HG03097 (cell line): Measurements from ENCODE around the gene HIGD2B.
"Not testable (repeated sequence)": the region's sequence is repeated elsewhere in the genome, so short reads cannot be mapped to it uniquely, and the experiment has no call there.

Experiments used
- ATAC-seq: cut with Tn5 transposase; IDR thresholded peaks from one replicate; pipeline ENCODE4 v1.9.1; 2021; ENCODE audit not compliant: unreplicated experiment, low FRiP score

Gene HIGD2B

DNA sequence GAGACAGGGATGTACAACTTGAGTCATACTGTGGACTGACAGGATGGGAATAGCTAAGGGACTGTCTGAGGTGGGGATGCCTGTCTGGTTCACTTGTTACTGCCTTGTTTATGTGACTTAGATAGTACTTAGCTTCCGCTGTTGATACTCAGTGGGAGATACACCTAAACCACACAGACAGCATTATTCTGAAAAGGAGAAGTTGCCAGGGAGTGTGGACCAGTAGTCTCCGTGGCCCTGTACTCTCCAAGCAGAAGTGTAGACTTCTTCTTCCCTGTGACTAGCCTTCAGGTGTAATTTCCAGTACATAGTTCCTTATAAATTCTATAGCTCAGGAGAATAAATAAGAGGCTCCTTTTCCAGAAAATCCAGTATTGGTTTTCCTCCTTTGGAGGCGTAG, 5.1 kb downstream of the HIGD2B start:
- ATAC-seq: no peak

DNA sequence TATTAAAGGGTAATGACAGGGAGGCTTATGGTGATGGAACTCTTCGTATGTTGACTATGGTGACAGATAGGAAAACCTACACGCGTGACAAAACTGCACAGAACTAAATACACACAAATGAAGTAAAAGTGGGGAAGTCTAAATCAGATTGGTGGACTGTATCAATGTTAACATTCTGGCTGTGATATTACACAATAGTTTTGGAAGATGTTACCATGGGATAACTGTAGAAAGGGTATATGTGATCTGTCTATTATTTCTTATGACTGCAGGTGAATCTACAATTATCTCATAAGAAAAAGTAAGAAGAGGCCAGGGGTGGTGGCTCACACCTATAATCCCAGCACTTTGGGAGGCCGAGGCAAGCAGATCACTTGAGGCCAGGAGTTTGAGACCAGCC, 9.1 kb downstream of the HIGD2B start:
- ATAC-seq: no peak

DNA sequence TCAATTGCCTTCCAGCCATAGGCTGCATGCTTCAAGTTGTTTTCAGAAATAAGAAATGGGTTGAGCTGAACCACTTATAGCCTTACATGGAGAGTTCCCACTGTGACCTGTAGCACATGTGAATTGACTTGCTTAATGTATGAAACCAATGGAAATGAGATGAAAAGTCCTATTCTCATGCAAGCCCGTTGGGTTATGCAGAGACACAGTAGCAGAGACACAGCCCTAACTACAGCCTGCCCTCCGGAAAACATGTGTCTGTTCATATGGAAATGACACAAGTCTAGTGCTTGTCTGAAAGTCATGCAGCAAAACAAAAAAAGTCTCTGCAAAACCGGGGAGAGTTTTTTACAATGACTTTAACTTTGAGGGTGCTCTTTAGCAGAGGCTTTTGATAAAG, 14.5 kb downstream of the HIGD2B start:
- no peak for ATAC-seq

DNA sequence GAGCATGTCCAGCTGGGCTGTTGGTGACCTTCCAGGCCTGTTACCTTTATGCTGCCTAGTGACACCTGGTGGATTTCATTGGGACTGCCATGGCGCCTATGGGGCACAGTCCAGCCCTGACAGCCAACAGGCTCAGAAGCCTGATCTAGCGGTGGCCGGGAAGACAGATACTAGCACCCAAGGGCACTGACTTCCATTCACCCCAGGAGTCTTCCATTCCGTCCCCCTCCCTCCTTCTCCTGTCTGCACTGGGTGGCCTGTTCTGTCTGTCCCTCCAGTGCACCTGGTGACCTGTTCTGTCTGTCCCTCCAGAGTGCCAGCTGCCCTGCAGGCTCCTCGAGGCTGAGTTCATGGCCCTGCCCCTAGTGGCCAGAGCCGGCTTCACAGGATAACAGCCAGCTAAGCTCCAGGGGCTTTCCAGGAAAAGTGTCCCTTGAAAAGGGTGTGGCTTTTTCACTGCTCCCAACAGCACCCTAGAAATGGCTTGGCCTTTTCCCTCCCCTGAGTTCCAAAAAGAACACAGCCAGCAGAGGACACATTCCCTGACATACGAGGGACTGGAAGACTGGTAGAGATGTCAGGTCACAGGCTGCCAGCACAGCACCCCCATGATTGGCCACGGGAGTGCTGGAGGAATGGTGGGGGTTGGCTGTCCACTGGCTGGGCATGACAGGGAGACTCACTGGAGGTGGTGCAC, 15.2 kb downstream of the HIGD2B start:
- ATAC-seq: peak; percentile 65

DNA sequence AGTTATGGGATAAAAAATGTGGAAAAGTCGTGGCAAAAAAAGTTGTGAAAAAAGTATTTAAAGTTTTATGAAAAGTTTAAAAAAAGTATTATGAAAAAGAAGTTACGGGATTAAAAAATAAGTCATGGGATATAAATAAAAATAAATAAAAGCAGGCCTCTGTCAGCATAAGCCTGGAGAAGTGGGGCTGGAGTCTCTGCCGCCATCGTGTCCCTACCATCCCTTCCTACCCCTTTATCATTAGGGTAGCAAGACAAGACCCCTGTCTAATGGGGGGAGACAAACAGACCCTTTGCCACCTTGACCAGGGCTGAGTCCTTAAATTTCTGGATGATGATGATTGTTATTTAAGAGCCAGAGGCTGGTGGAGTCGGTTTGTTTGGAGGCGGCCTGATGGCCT, 16.2 kb downstream of the HIGD2B start:
- ATAC-seq: not testable (repeated sequence)

DNA sequence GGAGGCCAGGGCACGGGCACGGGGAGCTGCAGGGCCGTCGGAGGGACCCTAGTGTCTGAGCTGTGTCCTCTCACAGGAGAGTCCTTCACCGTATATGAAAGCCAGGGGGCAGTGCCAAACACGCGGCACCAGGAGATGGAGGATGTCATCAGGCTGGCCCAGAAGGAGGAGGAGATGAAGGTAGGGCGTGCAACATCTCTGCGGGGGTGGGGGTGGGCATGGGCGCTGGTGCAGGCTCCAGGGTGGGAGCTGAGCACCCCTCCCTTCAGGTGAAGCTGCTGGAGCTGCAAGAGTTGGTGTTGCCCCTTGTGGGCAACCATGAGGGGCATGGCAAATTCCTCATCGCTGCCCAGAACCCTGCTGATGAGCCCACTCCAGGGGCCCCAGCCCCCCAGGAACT, 20.3 kb downstream of the HIGD2B start:
- not testable (repeated sequence) for ATAC-seq

DNA sequence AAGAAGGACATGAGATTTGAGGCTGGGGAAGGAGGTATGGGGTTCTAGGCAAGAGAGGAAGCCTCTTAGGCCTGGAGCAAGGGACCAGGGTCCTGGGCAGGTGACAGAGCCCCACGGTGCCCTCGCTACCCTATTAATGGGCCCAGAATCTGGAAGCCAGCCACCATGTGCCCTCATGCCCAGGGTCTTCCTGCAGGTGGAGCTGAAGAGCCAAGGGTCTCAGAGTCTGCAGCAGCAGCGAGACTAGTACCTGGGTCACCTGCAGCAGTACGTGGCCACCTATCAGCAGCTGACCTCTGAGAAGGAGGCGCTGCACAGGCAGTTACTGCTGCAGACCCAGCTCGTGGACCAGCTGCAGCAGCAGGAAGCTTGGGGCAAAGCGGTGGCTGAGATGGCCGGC, 22.1 kb downstream of the HIGD2B start:
- not testable (repeated sequence) for ATAC-seq

DNA sequence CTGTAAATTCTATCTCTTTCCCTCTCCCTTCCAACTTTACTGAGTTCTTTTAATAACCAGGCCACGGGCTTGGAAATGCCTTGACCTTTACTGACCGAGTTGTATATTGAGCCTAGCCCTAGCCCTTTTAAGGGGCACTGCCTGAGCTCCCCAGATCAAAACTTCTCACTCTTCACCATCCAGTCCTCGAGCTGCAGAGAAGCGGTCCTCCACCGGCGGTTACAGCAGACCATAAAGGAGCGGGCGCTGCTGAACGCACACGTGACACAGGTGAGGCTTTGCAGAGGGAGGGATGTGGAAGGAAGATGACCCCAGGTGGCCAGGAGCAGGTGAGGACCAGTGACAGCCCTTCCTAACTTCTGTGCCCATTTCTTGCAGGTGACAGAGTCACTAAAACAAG, 24.9 kb downstream of the HIGD2B start:
- not testable (repeated sequence) for ATAC-seq

DNA sequence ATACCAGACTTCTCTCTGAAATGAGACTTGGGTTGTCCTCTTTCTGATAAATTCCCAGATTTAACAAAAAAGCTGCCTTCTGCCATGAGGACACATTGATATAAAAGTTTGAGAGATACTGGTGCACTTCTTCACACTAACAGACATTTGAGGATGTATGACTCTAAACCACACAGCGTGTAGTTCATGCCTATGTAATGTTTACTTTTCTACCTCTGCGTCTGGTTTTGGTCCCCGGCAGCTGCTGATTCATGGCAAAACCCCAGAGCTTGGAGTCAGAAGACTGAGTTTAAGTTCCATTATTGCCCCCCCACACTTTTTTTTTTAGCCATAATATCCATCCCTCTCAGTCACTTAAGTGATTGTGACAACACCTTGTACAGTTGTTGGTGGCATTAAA, 30.0 kb downstream of the HIGD2B start:
- not testable (repeated sequence) for ATAC-seq

DNA sequence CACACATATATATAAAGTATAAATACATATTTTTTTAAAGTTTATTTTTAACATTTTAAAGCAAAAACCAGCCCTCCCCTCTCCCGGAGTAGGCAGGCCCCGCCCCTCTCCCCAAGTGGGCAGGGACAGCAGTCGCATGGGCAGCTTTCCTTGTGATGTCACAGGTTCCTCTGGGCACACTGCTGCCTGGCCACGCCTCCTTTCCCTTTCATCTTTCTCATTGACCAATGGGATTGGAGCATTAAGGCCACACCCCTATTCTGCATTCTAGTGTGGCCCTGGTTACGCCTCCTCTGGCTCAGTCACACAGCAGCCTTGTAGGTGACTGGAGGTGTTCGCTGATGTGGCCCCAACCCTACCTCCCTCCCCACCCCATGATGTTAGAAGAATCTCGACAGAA, 31.6 kb downstream of the HIGD2B start, which contains the start of gene GOLGA6B:
GOLGA6B (plus strand) TSS at position 301 of the 400 bp plus-strand sequence; CDS start at position 342, 41 bp downstream.
- ATAC-seq: not testable (repeated sequence)

DNA sequence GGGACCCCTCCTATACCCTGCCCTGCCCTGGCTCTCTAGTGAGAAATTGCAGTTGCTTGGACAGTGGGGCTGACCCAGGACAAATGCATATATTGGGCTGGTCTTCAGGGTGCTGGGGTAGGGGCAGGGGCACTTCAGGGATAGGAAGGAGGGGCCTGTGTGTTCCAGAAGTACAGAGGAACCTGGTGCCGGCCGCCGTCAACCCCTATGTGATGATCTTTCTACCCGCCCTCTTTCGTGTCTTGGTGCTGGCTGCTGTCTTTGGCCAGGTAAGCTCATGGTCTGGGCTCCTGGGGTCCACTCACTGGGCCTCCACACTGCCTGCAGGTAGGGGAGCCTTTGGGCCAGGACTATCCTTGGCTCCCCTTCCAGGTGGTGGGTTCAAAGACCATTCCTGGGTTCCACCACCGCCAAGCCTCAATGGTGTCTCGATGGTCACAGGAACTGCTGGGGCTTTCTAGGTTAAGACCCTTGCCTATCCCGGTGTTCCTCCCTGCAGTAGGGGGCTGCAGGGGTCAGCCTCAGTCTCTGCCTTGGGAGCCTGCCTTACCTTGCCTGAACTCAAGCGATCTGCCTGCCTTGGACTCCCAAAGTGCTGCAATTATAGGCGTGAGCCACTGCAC, 37.2 kb downstream of the HIGD2B start:
- not testable (repeated sequence) for ATAC-seq

DNA sequence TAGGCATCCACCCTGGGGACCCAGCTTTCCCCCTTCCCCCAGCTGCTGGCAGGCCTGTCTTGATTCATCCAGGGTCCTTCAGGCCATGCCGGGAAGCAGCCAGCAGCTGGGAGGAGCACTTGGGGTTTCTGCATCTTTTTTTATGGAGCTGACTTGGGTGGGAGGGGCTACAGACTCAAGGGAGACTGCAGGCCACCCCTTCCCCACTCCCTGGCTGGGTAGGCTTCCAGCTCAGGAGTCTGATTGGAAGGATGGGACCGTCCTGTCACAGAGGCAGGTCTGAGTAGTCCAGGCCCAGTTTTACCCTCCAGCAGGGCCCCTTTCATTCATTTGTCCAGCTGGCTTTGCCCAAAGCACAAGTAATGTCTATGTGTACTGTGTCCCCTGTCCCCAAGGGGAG, 43.7 kb downstream of the HIGD2B start:
- ATAC-seq: not testable (repeated sequence)

DNA sequence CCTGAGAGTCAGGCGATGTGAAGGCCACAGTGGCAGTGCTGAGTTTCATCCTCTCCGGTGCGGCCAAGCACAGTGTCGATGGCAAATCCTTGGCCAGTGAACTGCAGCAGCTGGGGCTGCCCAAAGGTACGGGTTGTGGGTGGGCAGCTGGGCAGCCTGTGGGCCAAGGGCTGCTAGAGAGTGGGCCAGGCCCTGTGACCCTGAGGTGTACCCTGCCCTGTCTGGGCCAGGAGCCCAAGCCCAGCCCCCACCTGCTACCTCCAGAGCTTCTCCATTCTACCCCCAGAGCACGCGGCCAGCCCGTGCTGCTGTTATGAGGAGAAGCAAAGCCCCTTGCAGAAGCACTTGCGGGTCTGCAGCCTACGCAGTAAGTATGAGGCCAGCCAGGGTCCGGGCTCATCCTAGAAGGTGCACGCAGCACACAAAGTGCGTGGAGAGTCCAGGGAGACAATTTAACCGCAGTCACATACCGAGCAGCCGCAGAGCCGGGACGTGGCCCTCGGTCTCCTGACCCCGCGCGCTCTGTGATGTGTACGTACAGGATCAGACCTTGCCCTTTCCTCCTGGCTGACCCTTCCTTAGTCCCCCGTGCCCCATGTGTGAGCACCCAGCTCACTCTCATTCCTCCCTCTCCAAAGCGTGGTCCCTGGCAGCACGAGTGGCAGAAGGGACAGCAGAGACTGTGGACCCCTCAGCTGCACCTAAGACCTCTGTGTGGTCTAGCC, 46.1 kb downstream of the HIGD2B start:
- not testable (repeated sequence) for ATAC-seq

DNA sequence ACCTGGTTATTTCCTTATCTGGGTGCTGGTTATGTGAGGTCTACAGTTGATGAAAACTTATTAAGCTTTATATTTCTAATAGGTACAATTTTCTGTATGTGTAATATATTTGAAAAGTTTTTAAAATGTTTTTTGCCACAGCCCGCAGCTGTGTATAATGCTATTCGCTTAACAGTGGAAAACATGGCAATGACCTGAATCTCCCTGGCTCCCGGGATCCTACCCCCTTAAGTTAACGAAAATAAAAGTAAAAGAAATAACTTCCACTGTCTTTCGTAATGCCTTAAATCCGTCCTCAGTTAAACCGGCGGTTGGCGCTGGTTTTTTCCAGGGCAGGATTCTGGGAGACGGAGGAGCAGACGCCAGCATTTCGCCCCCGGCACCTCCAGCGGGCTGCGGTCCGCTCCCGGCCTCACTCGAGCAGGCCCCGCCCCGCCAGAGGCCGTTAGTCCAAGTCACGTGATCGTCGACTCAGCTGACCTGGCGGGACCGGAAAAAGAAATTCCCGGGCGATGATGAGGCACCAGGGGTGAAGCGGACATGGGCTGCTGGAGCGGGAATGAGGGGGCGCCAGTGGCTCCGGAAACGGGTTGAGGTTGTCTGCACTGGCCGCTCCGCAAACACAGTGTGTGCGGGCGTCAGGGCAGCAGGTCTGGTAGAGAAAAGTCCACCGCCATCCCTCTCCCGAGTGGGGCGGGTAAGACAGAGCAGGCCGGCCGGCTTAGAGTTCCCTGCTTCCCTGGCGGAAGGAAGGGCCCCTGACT, 49.3 kb downstream of the HIGD2B start:
- not testable (repeated sequence) for ATAC-seq

DNA sequence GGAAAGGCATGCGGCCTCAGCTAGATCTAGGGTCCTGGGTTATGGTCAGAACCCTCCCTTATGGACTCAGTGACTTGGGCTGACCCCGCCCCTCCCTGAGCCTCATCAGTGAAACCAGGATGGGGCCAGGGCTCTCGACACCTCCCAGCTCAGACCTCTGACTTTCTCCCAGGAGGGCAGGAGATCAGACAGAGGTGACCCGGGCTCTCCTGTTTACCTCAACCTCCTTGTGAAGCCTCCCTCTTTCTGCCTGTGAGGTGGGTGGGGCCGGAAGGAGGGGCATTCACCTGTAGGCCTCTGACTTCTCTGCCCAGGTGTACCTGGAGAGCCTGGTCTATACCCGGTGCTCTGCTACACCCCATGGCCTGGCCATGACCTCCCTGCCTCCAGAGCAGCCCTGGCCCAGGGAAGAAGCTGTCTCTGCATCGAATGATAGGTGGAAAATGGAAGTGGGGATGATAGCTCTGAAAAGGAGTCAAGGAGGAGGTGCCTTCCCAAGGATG, 56.9 kb downstream of the HIGD2B start:
- ATAC-seq: not testable (repeated sequence)

DNA sequence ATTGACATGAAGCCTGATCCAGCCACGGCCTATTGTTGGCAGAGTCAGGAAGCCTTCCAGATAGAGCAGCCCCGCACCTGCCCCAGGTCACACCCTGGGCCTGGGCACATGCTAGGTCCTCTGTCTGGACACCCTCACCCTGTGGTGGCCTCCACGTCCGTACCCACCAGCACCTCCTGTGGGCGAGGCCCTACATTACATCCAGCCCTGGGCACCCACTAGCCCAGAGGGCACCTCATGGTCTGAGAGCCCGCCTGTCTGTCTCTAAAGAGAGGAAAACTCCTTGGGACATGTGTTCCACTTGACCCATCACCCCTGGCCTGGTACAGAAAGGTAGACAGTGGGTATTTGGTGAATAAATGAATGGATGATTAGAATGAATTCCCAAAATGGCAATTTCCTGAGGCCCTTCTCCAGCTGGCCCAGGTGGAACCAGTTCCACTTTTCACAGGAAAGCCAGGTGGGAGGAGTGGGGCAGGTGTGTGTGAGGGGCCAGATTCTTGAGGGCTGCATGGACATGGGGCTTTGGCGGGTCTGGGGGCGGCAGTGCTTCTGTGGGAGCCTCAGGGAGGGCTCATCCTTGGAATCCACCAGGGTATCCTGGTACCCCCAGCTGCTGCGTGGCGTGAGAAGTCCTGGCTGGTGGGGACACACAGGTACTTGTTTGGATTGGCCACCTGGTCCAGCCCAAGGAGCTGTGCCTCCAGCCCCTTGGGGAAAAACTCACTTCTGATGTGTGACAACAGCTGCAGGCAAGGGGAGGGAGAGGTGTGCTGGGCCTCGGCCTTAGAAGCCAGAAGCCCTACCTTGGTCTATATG, 57.5 kb downstream of the HIGD2B start:
- ATAC-seq: not testable (repeated sequence)

DNA sequence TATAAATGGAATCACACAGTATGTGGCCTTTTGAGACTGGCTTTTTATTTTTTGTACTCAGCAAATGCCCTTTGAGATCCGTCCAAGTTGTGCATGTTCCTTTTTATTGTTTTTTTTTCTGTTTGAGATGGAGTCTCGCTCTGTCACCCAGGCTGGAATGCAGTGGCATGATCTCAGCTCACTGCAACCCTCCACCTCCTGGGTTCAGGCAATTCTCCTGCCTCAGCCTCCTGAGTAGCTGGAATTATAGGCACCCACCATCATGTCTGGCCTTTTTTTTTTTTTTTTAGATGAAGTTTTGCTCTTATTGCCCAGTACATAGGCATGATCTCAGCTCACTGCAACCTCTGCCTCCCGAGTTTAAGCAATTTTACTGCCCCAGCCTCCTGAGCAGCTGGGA, 59.8 kb downstream of the HIGD2B start:
- not testable (repeated sequence) for ATAC-seq
